Stimulated activated naive CD4-positive, alpha-beta T cell treated with Interleukin-2 at 50 U/mL for 16 hours (primary cell): ENCODE results near the gene ZCCHC17.
A peak's percentile ranks its signal among the peaks of the same experiment; 100 is the strongest.

Experiments
- DNase-seq: peaks from one replicate; lab custom pipeline; 2025; lab: John Stamatoyannopoulos, UW

Gene ZCCHC17

DNA sequence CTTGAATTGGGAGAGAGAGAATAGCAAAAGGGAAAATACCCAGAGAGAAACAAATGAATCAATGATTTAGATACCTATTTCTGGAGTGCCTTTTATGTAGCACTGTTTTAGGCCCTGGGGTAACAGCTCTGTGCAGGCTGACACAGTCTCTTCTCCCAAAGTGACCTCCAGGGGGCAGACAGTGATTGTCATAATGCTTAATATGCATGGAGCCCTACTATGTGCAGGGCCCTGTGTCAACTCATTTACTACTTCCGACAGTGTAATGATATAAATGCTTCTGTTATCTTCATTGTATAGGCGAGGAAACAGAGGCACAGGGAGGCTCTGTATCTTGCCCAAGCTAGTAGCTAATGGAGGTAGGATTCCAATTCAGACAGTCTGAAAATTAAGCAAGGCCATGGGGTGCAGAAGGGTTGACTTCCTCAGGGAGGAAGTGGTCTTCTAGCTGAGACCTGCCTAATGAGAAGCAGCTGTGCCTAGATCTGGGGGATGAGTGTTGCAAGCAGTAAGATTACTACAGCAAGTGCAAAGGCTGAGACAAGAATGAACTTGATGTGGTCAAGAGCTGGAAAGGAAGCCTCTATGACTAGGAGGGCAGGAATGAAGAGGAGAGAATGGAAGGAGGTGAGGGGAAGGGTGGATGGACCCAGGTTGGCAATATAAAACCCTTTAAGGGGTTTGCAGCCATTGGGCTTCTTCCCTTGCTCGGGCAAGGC lies 100.0 kb downstream of the ZCCHC17 start:
- no peak for DNase-seq

DNA sequence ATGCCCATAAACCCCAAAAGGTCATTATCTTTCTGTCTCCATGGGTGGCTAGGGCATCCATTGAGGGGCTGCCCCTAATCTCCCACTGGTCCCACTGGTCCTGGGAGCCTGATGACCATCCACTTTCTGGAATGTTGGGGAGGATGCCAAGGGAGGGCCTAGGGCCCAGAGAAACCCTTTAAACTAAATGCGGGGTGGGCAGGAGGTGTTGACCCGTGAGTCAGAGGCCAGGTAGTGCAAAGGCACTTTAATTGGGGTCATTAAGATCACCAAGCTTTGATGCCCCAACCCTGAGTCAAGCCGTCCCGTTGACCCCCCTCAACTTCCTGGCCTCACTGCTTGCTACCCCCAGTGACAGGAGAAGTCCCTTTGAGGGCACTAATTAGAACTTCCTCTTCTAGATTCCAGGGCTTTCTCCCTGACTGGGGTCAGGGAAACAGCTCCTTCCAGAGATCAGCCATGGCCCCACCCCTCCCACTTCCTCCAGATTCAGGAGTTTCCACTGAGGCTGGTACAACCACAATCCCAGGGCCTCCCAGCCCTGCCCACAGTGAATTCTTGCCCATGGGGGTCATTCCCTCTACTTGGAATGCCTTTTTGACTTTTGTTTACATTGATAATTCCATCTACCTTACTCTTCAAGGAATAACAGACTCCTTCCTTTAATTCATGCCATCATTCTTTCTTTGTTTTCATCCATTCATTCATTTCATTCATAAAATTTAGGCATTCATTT lies 100.7 kb downstream of the ZCCHC17 start:
- DNase-seq = no peak

DNA sequence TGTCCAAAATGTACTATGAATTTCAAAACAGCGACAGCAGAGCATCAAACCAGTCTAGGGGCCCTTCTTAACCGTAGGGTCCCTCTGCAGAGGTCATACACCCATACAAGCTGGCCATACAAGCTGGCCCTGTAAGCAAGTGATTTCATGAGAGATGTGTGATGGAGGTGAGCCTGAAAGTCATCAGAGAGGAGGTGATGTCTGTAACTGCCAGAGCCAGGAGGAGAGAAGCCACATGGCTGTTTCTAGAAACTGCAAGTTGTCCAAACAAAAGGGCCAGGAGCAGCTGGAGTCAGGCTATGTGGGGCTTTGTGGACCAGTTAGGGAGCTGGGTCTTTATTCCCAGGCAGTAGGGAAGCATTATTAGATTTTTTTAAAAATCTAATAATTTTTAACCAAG lies 101.4 kb downstream of the ZCCHC17 start:
- no peak for DNase-seq

DNA sequence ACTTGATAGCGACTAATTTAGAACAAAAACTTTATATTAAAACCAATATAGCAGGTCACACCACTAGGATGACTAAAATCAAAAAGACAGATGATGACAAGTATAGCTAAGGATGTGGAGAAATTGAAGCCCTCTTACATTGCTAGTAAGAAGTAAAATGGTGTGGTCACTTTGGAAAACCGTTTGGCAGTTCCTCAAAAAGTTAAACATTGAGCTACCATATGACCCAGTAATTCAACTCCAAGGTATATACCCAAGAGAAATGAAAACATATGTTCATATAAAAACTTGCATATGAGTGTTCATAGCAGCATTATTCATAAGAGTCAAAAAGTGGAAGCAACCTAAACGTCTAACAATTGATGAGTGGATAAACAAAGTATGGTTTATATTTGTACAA lies 103.1 kb downstream of the ZCCHC17 start:
- no peak for DNase-seq

DNA sequence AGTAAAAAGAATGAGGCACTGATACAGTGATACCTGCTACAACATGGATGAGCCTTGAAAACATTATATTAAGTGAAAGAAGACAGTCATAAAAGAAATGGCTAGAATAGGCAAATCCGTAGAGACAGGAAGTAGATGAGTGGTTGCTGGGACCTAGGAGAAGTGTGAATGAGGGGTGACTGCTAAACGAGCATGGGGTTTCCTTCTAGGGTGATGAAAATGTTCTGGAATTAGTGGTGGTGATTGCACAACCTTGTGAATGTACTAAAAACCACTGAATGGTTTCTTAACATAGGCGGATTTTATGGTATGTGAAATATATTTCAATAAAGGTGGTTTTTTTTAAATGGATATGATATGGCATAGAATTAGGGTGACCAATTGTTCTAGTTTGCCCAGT lies 103.6 kb downstream of the ZCCHC17 start:
- DNase-seq = no peak

DNA sequence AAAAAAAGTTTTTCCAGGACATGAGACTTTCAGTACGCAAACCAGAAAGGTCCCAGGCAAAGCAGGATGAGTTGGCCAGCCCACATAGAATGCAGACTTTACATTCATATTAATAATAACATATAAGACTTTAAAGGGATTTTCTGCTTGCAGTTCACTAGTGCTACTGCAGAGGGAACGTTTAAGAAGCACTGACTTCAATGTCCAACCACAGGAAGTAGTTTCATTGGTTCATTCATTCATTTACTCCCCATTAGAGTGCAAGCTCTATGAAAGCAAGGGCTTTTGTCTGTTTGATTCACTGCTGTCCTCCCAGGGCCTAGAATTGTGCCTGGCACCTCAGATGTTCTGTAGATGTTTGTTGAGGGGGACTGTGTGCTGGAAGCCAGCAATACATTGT lies 104.4 kb downstream of the ZCCHC17 start:
- no peak for DNase-seq

DNA sequence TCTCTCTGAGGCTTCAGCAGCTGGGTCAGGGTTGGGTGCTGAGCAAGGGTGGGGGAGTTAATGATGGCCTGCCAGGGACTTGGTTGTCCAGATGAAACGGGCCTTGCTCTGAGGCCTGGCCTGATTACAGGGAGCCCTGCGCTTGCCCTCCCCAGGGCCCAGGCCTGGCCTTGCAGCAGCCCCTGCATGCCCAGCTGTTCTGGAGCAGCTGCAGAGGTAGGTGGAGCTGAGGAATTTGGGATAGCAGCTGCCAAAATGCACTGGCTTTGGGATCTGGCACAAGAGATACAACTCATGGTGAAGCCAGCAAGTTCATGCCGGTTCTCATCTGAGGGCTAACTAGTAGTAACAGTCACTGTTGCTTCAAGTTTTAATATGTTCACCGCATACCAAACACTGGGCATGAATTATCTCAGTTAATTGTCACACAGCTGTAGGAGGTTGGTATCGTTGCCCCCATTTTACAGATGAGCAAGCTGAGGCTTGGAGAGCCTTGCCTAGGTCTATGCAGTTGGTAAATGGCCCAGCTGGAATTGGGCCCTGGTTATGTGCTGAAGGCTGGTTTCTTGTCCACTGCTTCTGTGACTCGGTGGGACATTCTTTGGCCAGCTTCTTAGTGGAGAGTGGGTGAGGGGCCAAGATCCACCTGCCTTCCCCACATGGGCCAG lies 108.9 kb downstream of the ZCCHC17 start:
- DNase-seq = no peak

DNA sequence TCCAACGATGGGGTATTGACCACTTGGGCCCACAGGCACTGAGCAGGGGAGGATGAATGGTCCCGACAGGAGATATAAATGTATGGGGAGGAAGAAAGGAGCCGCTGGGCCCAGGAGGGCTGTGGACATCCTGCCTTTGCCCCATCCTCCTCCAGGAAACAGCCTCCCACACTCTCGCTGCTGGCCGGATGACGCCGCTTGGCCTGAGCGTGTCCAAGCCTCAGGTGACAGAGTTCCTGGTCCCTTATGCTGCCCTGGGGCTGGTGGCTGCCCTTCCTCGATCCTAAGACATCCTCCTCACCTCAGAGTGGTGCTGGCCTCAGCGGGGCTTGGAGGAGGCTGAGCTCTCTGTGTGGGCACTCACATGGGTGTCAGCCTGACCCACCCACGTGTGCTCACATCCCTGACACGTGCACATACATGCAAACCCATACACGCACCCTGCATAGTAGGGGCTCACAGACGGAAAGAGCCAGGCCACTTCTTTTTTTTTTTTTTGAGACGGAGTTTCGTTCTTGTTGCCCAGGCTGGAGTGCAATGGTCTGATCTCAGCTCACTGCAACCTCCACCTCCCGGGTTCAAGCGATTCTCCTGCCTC lies 110.3 kb downstream of the ZCCHC17 start:
- DNase-seq = no peak

DNA sequence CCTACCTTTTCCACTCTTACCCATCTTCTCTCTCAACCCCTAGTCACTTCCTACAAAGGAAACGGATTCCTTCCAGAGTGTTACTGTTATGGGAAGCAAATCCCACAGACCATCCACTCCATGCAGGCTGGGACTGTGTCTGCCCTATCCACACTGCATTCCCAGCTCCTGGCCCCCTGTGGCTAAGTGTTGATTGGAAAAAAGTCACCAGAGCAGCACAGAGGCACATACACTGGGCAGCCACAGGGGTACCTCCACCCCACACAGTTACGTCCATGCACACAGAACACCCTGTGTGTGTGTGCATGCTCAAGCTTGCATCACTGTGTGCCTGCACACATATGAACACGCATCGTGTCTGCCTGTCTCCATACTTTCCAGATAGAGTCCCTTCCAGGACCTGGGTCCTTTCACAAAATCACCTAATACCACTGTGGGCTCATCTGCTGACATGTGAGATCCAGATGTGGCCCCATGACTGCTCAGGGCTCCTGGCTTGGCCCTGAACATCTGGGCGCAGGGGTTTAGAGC lies 112.0 kb downstream of the ZCCHC17 start:
- no peak for DNase-seq

DNA sequence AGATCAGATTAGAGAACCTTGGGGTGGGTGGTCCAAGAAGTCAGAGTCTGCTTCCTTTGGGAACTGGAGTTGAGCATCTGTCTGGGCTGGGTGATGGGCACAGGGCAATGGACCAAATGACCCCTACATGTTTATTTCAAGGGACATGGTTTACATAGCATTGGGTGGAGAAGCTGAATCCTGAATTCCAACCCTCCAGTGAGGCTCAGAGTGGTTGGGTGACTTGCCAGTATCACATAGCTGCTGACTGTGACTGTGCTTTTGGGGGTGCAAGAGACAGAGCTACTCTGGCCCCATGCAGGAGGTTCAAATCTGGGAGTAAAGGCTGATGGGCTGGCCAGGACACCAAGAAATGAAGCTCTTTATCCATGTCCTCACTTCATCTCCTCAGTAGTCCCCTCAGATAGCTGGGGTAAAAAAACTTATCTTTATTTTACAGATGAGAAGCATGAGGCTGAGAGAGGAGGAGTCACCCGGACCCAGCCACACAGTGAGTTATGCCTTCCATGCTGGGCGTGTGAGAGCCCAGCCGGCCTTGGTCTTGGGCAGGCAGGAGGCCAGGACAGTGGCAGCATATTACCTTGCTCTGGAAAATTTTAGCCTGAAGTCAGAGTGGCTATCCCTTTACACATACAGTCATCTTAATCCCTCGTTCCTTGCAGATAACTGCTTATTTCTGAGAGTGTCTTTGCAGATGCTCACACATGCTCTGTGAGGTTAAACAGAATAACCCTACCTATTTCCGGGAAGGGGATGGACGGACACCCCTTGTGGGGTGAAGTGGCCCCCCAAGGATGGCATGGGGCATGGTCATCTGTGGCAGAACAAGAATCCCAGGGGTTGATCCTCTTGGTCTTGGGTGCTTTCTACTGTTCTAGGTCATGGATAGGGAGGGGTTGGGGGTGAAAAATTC lies 113.4 kb downstream of the ZCCHC17 start:
- DNase-seq = no peak

DNA sequence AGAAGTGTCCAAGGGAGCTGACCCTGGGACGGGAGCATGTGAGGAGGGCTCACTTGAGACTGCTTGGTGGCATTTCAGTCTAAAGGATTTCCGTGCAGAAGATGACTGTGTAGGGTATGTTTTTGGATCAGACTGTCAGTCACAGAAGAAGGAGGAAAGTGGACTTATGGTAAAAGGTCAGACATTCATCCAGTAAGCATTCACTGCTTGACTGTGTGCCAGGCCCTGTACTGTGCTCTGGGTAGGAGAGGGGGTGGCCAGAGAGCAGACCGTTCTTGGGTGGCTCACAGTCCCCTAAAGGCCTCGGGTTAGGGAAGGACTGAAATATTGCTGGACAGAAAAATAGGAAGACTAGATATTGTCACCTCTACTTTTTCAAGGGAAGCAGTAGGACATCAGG lies 114.0 kb downstream of the ZCCHC17 start:
- DNase-seq = no peak

DNA sequence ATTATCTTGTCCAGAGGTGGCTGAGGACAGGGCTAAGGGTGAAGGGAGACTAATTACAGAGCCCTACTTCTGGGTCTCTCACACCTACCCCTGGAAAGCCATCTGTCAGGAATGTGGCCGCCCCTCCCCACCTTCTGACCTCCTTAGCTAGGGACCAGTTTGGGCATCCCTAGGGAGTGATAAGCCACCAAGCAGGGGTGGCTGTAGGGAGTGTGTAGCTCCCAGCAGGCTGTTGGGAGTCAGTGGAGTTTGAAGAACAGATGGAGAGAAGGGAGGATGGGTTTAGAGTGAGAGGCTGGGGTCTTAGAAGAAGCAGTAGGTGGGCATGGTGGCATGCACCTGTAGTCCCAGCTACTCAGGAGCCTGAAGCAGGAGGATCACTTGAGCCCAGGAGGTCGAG lies 115.4 kb downstream of the ZCCHC17 start:
- DNase-seq = no peak

DNA sequence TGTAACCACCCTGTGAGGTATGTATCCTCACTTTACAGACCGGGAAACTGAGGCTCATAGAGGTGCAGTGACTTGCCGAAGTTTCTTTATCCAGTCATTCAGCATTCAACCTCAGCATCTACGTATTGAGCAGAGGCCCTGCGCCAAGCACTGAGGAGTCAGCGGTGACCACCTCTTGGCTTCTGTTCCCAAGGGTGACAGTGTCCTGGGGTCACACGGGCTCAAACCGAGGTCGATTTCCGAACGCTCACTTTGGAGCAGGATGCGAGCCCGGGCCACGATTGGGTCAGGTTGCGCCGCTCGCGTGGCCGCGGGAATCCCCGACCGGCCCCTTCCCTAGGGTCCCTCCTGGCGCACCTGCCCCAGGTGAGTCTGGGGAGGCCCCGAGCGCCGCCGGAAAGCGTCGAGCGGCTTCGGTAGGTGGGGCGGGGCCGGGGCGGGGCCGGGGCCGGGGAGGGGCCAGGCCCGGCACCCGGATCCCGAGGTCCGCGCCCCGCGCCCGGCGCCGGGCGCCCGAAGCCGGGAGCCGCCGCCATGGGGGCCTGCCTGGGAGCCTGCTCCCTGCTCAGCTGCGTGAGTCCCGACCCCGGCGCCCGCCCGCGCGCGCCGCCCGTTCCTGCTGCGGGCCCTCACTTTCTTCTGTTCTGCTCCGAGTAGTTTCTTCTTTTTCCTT lies 116.0 kb downstream of the ZCCHC17 start, which contains the start of gene SERINC2:
Gene SERINC2 (plus strand): TSS at position 482 of the 673 bp plus-strand sequence. CDS start 53 bp downstream, at position 535.
- peak; percentile 7 for DNase-seq

DNA sequence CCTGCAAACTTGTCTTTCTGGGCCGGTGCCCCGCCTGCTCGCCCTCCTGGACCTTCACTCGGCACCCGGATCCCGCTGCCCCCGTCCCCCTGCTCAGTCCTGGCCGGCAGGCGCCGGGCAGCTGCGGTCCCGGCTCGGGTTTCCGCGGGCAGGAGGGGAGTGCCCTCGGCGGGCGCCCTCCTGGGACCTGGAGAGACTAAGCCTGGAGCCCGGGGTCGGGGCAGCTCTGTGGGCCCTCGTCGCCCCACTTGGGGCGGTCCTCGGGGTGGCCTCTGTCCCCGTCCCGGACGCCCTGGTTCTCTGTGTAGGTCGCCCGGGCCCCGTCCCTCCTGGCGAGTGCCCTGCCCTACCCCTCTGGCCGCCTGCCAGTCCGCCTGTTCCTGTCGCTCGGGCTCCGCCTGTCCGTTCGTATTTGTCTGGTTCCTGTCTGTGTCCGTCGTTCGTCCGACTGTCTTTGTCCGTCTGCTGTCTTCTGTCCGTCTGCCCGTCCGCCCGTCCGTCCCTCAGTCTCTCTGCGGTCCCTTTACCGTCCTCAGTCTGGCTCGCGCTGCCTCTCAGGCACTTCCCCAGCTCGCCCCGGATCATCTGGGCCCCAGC lies 116.7 kb downstream of the ZCCHC17 start:
- DNase-seq = peak; percentile 4
